Neuronal stem cell (in vitro differentiated cells): Measurements from ENCODE around the gene FXYD5.

ENCODE experiments used
- DNase-seq: peaks from one replicate; pipeline ENCODE4 v3.0.0-alpha.2; 2013; ENCODE audit warnings: low spot score
- H2AFZ ChIP-seq: one replicate; pipeline ENCODE4 v1.6.1; 2013; ENCODE audit warnings: mild to moderate bottlenecking, low read length, inconsistent platforms
- H2AK5ac ChIP-seq: 2 replicates; pipeline ENCODE4 v1.6.1; 2013; ENCODE audit warnings: low read depth, mild to moderate bottlenecking, inconsistent platforms, low read length, moderate library complexity, mixed read lengths
- H2BK120ac ChIP-seq: 2 replicates; pipeline ENCODE4 v1.6.1; 2013; ENCODE audit warnings: low read depth, mild to moderate bottlenecking, inconsistent platforms, low read length, moderate library complexity, mixed read lengths
- H2BK12ac ChIP-seq: one replicate; pipeline ENCODE4 v1.6.1; 2013; ENCODE audit warnings: low read length, inconsistent platforms
- H2BK15ac ChIP-seq: 2 replicates; pipeline ENCODE4 v1.6.1; 2013; ENCODE audit warnings: mild to moderate bottlenecking, low read length, inconsistent platforms, mixed read lengths
- H2BK5ac ChIP-seq: one replicate; pipeline ENCODE4 v1.6.1; 2013; ENCODE audit warnings: inconsistent platforms, mild to moderate bottlenecking, low read length, moderate library complexity
- H3K14ac ChIP-seq: one replicate; pipeline ENCODE4 v1.6.1; 2013; ENCODE audit warnings: low read length, inconsistent platforms
- H3K18ac ChIP-seq: 2 replicates; pipeline ENCODE4 v1.6.1; 2013; ENCODE audit warnings: low read length, inconsistent platforms
- H3K23ac ChIP-seq: 2 replicates; pipeline ENCODE4 v1.6.1; 2013; ENCODE audit warnings: low read depth, mild to moderate bottlenecking, mixed read lengths, low read length, inconsistent platforms; ENCODE audit not compliant: poor library complexity
- H3K27ac ChIP-seq: replicated peaks from 3 replicates; pipeline ENCODE4 v1.5.1; 2013; ENCODE audit warnings: low read length, inconsistent platforms
- H3K27me3 ChIP-seq, 3 experiments: 2 replicates each; pipeline ENCODE4 v1.6.1; 2013; ENCODE audit warnings: low read length in 3 of 3, mild to moderate bottlenecking in 2 of 3, inconsistent platforms in 1 of 3, low read depth in 1 of 3, mixed read lengths in 1 of 3, moderate library complexity in 1 of 3; ENCODE audit not compliant: control insufficient read depth in 3 of 3, insufficient read depth in 3 of 3
- H3K36me3 ChIP-seq, 2 donors: replicated peaks in 1 of 2; 2 replicates each; pipeline ENCODE4 v1.6.1; 2013; ENCODE audit warnings: low read length in 2 of 2; ENCODE audit not compliant: control insufficient read depth in 2 of 2, insufficient read depth in 2 of 2
- H3K4ac ChIP-seq: 2 replicates; pipeline ENCODE4 v1.6.1; 2013; ENCODE audit warnings: inconsistent platforms, mild to moderate bottlenecking, low read length, moderate library complexity
- H3K4me1 ChIP-seq, 2 donors: 1 replicate in 1 of 2; 2 replicates in 1 of 2; pipeline ENCODE4 v1.6.1; 2013; ENCODE audit warnings: low read length in 2 of 2, low read depth in 1 of 2; ENCODE audit not compliant: control insufficient read depth in 2 of 2, insufficient read depth in 1 of 2
- H3K4me2 ChIP-seq: one replicate; pipeline ENCODE4 v1.6.1; 2013; ENCODE audit warnings: mild to moderate bottlenecking, low read length, inconsistent platforms; ENCODE audit not compliant: insufficient read depth, poor library complexity, severe bottlenecking
- H3K4me3 ChIP-seq, 2 donors: 2 replicates each; pipeline ENCODE4 v1.5.1; 2013; ENCODE audit warnings: low read length in 2 of 2, mild to moderate bottlenecking in 2 of 2, inconsistent platforms in 1 of 2, moderate library complexity in 1 of 2
- H3K79me1 ChIP-seq: one replicate; pipeline ENCODE4 v1.6.1; 2013; ENCODE audit warnings: low read depth, mild to moderate bottlenecking, inconsistent platforms, low read length, moderate library complexity
- H3K9ac ChIP-seq: one replicate; pipeline ENCODE4 v1.6.1; 2013; ENCODE audit warnings: mild to moderate bottlenecking, low read depth, low read length, inconsistent platforms; ENCODE audit not compliant: poor library complexity
- H3K9me3 ChIP-seq, 2 donors: replicated peaks in 1 of 2; 2 replicates each; pipeline versions ENCODE3 to v1.6.1; 2013; ENCODE audit warnings: low read length in 2 of 2, mild to moderate bottlenecking in 2 of 2, inconsistent platforms in 1 of 2, low read depth in 1 of 2, mixed read lengths in 1 of 2, moderate library complexity in 1 of 2; ENCODE audit not compliant: control insufficient read depth in 2 of 2, insufficient read depth in 1 of 2
- H4K8ac ChIP-seq: one replicate; pipeline ENCODE4 v1.6.1; 2013; ENCODE audit warnings: low read depth, mild to moderate bottlenecking, inconsistent platforms, low read length, moderate library complexity
- H4K91ac ChIP-seq: one replicate; pipeline ENCODE4 v1.6.1; 2013; ENCODE audit warnings: low read length, low read depth, mild to moderate bottlenecking, inconsistent platforms; ENCODE audit not compliant: poor library complexity
- WGBS, 2 donors: extraction: QIAGEN DNeasy Blood & Tissue Kit; methylation state at CpG; one replicate each; pipeline ENCODE4 v1.1.7; 2013; ENCODE audit warnings: missing lambda C conversion rate in 2 of 2, mixed read lengths in 1 of 2; ENCODE audit not compliant: insufficient read length in 2 of 2, insufficient replicate concordance in 1 of 2; ENCODE audit errors: extremely low coverage in 2 of 2; 5-methylcytosine and 5-hydroxymethylcytosine counted together

FXYD5 gene

GRCh38 chr19:35212241-35212640 is 57.7 kb downstream of the FXYD5 start:
- Histone ChIP-seq H4K91ac (no peak overlapping the region), H3K4ac (no peak overlapping the region), H2AK5ac (peak overlapping the region; percentile 27), H3K23ac (no peak overlapping the region), H3K4me3 (no peak overlapping the region), H2AFZ (no peak overlapping the region), H3K4me2 (no peak overlapping the region), H3K14ac (no peak overlapping the region), H3K18ac (no peak overlapping the region), H2BK5ac (no peak overlapping the region), H3K79me1 (no peaks in the 10 kb centered on the region), H3K4me1 (no peaks in the 10 kb centered on the region), H4K8ac (no peak overlapping the region), H3K27me3 (no peaks in the 10 kb centered on the region), H3K9me3 (no peaks in the 10 kb centered on the region), H2BK12ac (no peak overlapping the region), H2BK120ac (no peak overlapping the region), H2BK15ac (no peak overlapping the region), H3K36me3 (no peaks in the 10 kb centered on the region), H3K27ac (no peak overlapping the region), H3K9ac (no peak overlapping the region)
- no CpG with 5 or more reads among the region's 7 CpGs for WGBS, 2 donors
- no peak for DNase-seq

GRCh38 chr19:35213663-35214632 is 59.4 kb downstream of the FXYD5 start:
- H3K4ac ChIP-seq: no peak overlapping the region
- H3K9me3 ChIP-seq: no peaks in the 10 kb centered on the region
- no peak for DNase-seq
- H3K23ac ChIP-seq: no peak overlapping the region
- no peak overlapping the region for H2BK12ac ChIP-seq
- no peak overlapping the region for H2BK5ac ChIP-seq
- H3K27ac ChIP-seq: no peak overlapping the region
- no peak overlapping the region for H2AFZ ChIP-seq
- peak overlapping the region; percentile 75 for H3K14ac ChIP-seq
- no peak overlapping the region for H3K4me2 ChIP-seq
- H3K9ac ChIP-seq: peak overlapping the region; percentile 33
- no peak overlapping the region for H2AK5ac ChIP-seq
- H3K36me3 ChIP-seq: no peaks in the 10 kb centered on the region
- no peaks in the 10 kb centered on the region for H3K27me3 ChIP-seq
- H3K79me1 ChIP-seq: no peaks in the 10 kb centered on the region
- H4K8ac ChIP-seq: peak overlapping the region; percentile 23
- no peak overlapping the region for H3K4me3 ChIP-seq
- H2BK120ac ChIP-seq: no peak overlapping the region
- H2BK15ac ChIP-seq: no peak overlapping the region
- no CpG with 5 or more reads among the region's 21 CpGs for WGBS, 2 donors
- H3K4me1 ChIP-seq: no peaks in the 10 kb centered on the region
- no peak overlapping the region for H4K91ac ChIP-seq
- H3K18ac ChIP-seq: peak overlapping the region; percentile 44

GRCh38 chr19:35214766-35215422 is 60.4 kb downstream of the FXYD5 start:
- no peaks in the 10 kb centered on the region for H3K27me3 ChIP-seq
- no peak overlapping the region for H3K14ac ChIP-seq
- H2BK12ac ChIP-seq: no peak overlapping the region
- H3K4me1 ChIP-seq: no peaks in the 10 kb centered on the region
- no peak overlapping the region for H4K91ac ChIP-seq
- H3K4me3 ChIP-seq: no peak overlapping the region
- H2AK5ac ChIP-seq: no peak overlapping the region
- no peak overlapping the region for H2BK15ac ChIP-seq
- no peaks in the 10 kb centered on the region for H3K79me1 ChIP-seq
- H3K9me3 ChIP-seq: no peaks in the 10 kb centered on the region
- H2BK5ac ChIP-seq: no peak overlapping the region
- H4K8ac ChIP-seq: no peak overlapping the region
- no peaks in the 10 kb centered on the region for H3K36me3 ChIP-seq
- H3K27ac ChIP-seq: no peak overlapping the region
- no peak overlapping the region for H2BK120ac ChIP-seq
- H3K4ac ChIP-seq: no peak overlapping the region
- WGBS, 2 donors: no CpG with 5 or more reads among the region's 7 CpGs
- no peak overlapping the region for H3K23ac ChIP-seq
- H3K4me2 ChIP-seq: no peak overlapping the region
- no peak overlapping the region for H3K9ac ChIP-seq
- no peak overlapping the region for H3K18ac ChIP-seq
- no peak for DNase-seq
- no peak overlapping the region for H2AFZ ChIP-seq
